ENCODE measurements around the gene CPLX3.

DNA sequence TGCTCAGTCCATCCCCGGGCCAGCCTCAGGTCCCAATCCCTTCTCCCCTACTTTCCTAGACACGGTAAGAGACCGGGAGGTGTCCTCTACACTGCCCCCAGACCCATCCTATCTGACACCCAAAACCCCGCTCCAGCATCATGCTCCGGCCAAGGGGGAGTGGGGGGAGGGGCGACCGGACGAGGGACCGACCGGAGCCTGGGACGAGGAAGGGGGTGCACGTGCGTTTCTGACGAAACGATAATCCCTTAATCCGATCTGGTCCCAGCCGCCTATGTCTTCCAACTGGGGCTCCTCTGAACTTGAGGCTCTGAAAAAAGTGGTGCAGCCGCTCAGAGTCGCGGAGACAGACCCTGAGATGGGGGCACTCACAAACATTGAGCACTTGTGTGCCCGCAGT lies 494 bp downstream of the CPLX3 start:
- no peak for TF ChIP-seq REST (IDR thresholded peaks at IDR 0.05; ENCODE audit: insufficient read depth in 1 of 2, low read depth in 2 of 2, low read length in 2 of 2)
- no peak for TF ChIP-seq TAF1 (IDR thresholded peaks at IDR 0.05; ENCODE audit: borderline replicate concordance, insufficient read depth, low read length)
